Osteoblast (primary cell): ENCODE measurements around the gene MAGEB10. TPM values are rescaled to one million over a fixed set of nuclear protein-coding genes. Genes with fewer than 3 reads are reported as not detected.

Source experiments
- DNase-seq: peaks from one replicate; pipeline ENCODE4 v3.0.0; 2011; ENCODE audit warnings: low spot score, mixed read lengths; ENCODE audit not compliant: insufficient read length; ENCODE audit errors: missing footprints
- H2AFZ ChIP-seq: 2 replicates; pipeline ENCODE4 v1.6.0; 2011; ENCODE audit warnings: mild to moderate bottlenecking, low read length
- H3K27ac ChIP-seq: 2 replicates; pipeline ENCODE4 v1.5.1; 2011; ENCODE audit warnings: mild to moderate bottlenecking, low read depth, low read length, moderate library complexity
- H3K27me3 ChIP-seq: 2 replicates; pipeline ENCODE4 v1.6.0; 2012; ENCODE audit warnings: mild to moderate bottlenecking, control low read depth, inconsistent platforms, low read length, moderate library complexity; ENCODE audit not compliant: insufficient read depth
- H3K36me3 ChIP-seq: 2 replicates; pipeline ENCODE4 v1.5.1; 2011; ENCODE audit warnings: mild to moderate bottlenecking, low read length, control low read depth, moderate library complexity; ENCODE audit not compliant: insufficient read depth
- H3K4me1 ChIP-seq: 2 replicates; pipeline ENCODE4 v1.5.1; 2011; ENCODE audit warnings: mild to moderate bottlenecking, low read length, control low read depth, moderate library complexity; ENCODE audit not compliant: insufficient read depth
- H3K4me2 ChIP-seq: 2 replicates; pipeline ENCODE4 v1.6.0; 2011; ENCODE audit warnings: mild to moderate bottlenecking, low read length; ENCODE audit not compliant: insufficient read depth
- H3K4me3 ChIP-seq: fragments of 200-600 bp; sonication (generic); 3 replicates; pipeline ENCODE4 v1.5.1; 2012; ENCODE audit warnings: mild to moderate bottlenecking, low read length, inconsistent platforms; ENCODE audit not compliant: insufficient read depth
- H3K79me2 ChIP-seq: 2 replicates; pipeline ENCODE4 v1.6.0; 2012; ENCODE audit warnings: mild to moderate bottlenecking, low read length, control low read depth, inconsistent platforms; ENCODE audit not compliant: insufficient read depth
- H3K9me3 ChIP-seq: 2 replicates; pipeline ENCODE4 v1.5.1; 2011; ENCODE audit warnings: low read depth, low read length, control low read depth
- H4K20me1 ChIP-seq: 2 replicates; pipeline ENCODE4 v1.6.0; 2012; ENCODE audit warnings: mild to moderate bottlenecking, low read length, control low read depth; ENCODE audit not compliant: insufficient read depth
- CTCF ChIP-seq: IDR thresholded peaks from 2 replicates; pipeline ENCODE4 v1.5.1; 2011; ENCODE audit warnings: mild to moderate bottlenecking, low read depth, low read length, moderate library complexity; ENCODE audit errors: extremely low read depth
- total RNA-seq: library from RNA; depleted of rRNA; stranded (reverse); fragments of >200 nt; gene quantifications from 2 replicates; pipeline ENCODE4 v1.2.3, GENCODE V29; 2012

Gene MAGEB10
- total RNA-seq, 1 donor: not detected

DNA sequence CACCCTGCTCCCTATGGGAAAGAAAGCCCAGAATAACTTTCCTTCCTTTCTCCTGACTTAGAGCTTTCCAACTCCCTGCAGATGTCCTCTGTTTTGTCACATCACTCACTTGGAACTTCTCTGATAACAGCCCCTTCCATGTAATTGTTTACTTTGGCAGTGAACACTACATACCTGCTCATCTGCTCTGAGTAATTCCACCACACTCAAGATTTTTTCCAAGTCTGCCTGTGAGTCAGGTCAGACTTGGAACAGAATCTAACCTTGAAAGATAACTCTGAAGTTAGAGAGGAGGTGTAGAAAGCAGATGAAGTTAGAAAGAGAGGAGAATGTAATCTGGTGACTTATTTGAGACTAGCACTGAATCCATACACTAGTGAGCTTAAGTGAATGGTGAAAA lies 7.4 kb downstream of the MAGEB10 start:
- H2AFZ ChIP-seq: no peak overlapping the region
- no peaks in the 10 kb centered on the region for H3K79me2 ChIP-seq
- H3K4me3 ChIP-seq: no peak overlapping the region
- H3K4me2 ChIP-seq: no peak overlapping the region
- H3K4me1 ChIP-seq: no peaks in the 10 kb centered on the region
- no peak for DNase-seq
- no peaks in the 10 kb centered on the region for H3K27me3 ChIP-seq
- H3K36me3 ChIP-seq: no peaks in the 10 kb centered on the region
- no peaks in the 10 kb centered on the region for H4K20me1 ChIP-seq
- no peak overlapping the region for H3K27ac ChIP-seq
- H3K9me3 ChIP-seq: no peaks in the 10 kb centered on the region
- TF ChIP-seq CTCF: no peak

- Histone ChIP-seq H2AFZ (no peak overlapping the region), H4K20me1 (no peaks in the 10 kb centered on the region), H3K27ac (no peak overlapping the region), H3K27me3 (no peaks in the 10 kb centered on the region), H3K4me2 (no peak overlapping the region), H3K9me3 (peaks cover 2% of the 10 kb centered on the region), H3K79me2 (no peaks in the 10 kb centered on the region), H3K4me3 (no peak overlapping the region), H3K36me3 (no peaks in the 10 kb centered on the region), H3K4me1 (no peaks in the 10 kb centered on the region)
- DNase-seq: no peak
- TF ChIP-seq CTCF: no peak
Observed at GRCh38 chrX:27823812-27824211, 16.0 kb downstream of the MAGEB10 start.

DNA sequence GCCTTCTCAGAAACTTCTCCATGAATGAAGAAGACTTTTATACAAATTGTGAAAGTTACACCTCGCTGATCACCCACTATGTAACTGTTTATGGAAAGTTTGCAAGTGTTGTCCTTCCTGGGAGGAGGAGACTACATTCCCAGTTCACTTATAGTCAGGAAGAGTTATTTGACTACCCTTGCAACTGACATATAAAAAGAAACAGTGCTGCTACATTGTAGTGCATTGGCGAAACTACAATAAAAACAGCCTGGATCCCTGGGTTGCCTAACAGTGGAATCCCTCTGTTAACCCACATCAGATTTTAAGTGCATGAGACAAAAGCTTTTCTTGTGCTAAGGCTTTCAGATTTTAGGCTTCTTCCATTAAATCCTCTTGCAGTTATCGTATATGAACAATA lies 30.4 kb downstream of the MAGEB10 start:
- Histone ChIP-seq H3K9me3 (no peaks in the 10 kb centered on the region), H3K27ac (no peak overlapping the region), H3K4me3 (no peak overlapping the region), H4K20me1 (no peaks in the 10 kb centered on the region), H3K4me2 (no peak overlapping the region), H3K36me3 (no peaks in the 10 kb centered on the region), H3K27me3 (no peaks in the 10 kb centered on the region), H2AFZ (no peak overlapping the region), H3K79me2 (no peaks in the 10 kb centered on the region), H3K4me1 (no peaks in the 10 kb centered on the region)
- no peak for DNase-seq
- no peak for TF ChIP-seq CTCF

GRCh38 chrX:27840881-27841280 lies 33.1 kb downstream of the MAGEB10 start:
- no peaks in the 10 kb centered on the region for H4K20me1 ChIP-seq
- no peaks in the 10 kb centered on the region for H3K79me2 ChIP-seq
- H3K27ac ChIP-seq: no peak overlapping the region
- no peak overlapping the region for H3K4me2 ChIP-seq
- no peak for DNase-seq
- no peak overlapping the region for H2AFZ ChIP-seq
- no peaks in the 10 kb centered on the region for H3K9me3 ChIP-seq
- TF ChIP-seq CTCF: no peak
- no peaks in the 10 kb centered on the region for H3K4me1 ChIP-seq
- H3K27me3 ChIP-seq: no peaks in the 10 kb centered on the region
- no peaks in the 10 kb centered on the region for H3K36me3 ChIP-seq
- no peak overlapping the region for H3K4me3 ChIP-seq
